ENCODE data around the gene UXT. TPM values are rescaled to one million over a fixed set of nuclear protein-coding genes. Genes with fewer than 3 reads are reported as not detected.
"Not testable (repeated sequence)": the region's sequence is repeated elsewhere in the genome, so short reads cannot be mapped to it uniquely, and the experiment has no call there.

The UXT gene
- total RNA-seq, 6 experiments from 2014 or later = 94.9 to 104 (median 101) TPM

- Mint-ChIP-seq H3K27me3 (ENCODE audit: insufficient read depth) (peaks cover 6% of the 10 kb centered on the region), H3K4me1 (ENCODE audit: low read depth) (no peaks in the 10 kb centered on the region), H3K36me3 (ENCODE audit: low read depth) (no peaks in the 10 kb centered on the region), H3K4me3 (no peak overlapping the region), H3K27ac (no peak overlapping the region), H3K9me3 (no peaks in the 10 kb centered on the region)
- TF ChIP-seq CTCF (IDR thresholded peaks at IDR 0.05) = no peak
- DNase-seq = no peak
Measured at GRCh38 chrX:47607091-47607490, 51.9 kb downstream of the UXT start.

GRCh38 chrX:47605024-47605423, 54.0 kb downstream of the UXT start:
- H3K4me1 Mint-ChIP-seq (ENCODE audit: low read depth) = no peaks in the 10 kb centered on the region
- H3K27ac Mint-ChIP-seq = no peak overlapping the region
- no peaks in the 10 kb centered on the region for H3K36me3 Mint-ChIP-seq (ENCODE audit: low read depth)
- H3K4me3 Mint-ChIP-seq = no peak overlapping the region
- no peaks in the 10 kb centered on the region for H3K9me3 Mint-ChIP-seq
- no peak for TF ChIP-seq CTCF (IDR thresholded peaks at IDR 0.05)
- H3K27me3 Mint-ChIP-seq (ENCODE audit: insufficient read depth) = peaks cover 5% of the 10 kb centered on the region
- no peak for DNase-seq

- H3K27me3 Mint-ChIP-seq (ENCODE audit: insufficient read depth); H3K27ac Mint-ChIP-seq; DNase-seq; H3K9me3 Mint-ChIP-seq; H3K36me3 Mint-ChIP-seq (ENCODE audit: low read depth); H3K4me3 Mint-ChIP-seq; H3K4me1 Mint-ChIP-seq (ENCODE audit: low read depth): not testable (repeated sequence)
Measured at GRCh38 chrX:47603125-47603524, 55.9 kb downstream of the UXT start.

Other genes starting within 250 kb of the UXT start
- 1 to 10 TPM; 6.0 to 8.2 (median 6.7) TPM for gene ZNF41, start 176.0 kb downstream of the UXT start, total RNA-seq (2021; fragmentation: NEBNext Ultra II Directional; extraction: Animal tissue kit (Norgen Biotek cat#: 25700))
- gene ARAF, start 98.0 kb downstream of the UXT start, total RNA-seq (2021; fragmentation: NEBNext Ultra II Directional; extraction: Animal tissue kit (Norgen Biotek cat#: 25700)) = 10 to 100 TPM; 68.8 to 80.7 (median 75.3) TPM
- 1,000 to 10,000 TPM in 3 of 6 experiments, 100 to 1,000 TPM in 3; 815 to 1,568 (median 980) TPM for gene TIMP1, start 76.7 kb downstream of the UXT start, total RNA-seq (2021; fragmentation: NEBNext Ultra II Directional; extraction: Animal tissue kit (Norgen Biotek cat#: 25700))
- gene SYN1, start 39.3 kb downstream of the UXT start, total RNA-seq (2021; fragmentation: NEBNext Ultra II Directional; extraction: Animal tissue kit (Norgen Biotek cat#: 25700)) = under 1 TPM in 5 of 6 experiments, not detected in 1; 0.13 to 0.31 (median 0.19) TPM
- under 1 TPM; 0.05 to 0.28 (median 0.13) TPM for gene CFP, start 29.2 kb downstream of the UXT start, total RNA-seq (2021; fragmentation: NEBNext Ultra II Directional; extraction: Animal tissue kit (Norgen Biotek cat#: 25700))
- gene ELK1, start 8.6 kb downstream of the UXT start, total RNA-seq (2021; fragmentation: NEBNext Ultra II Directional; extraction: Animal tissue kit (Norgen Biotek cat#: 25700)) = 10 to 100 TPM; 42.8 to 49.1 (median 45.7) TPM
- gene ZNF81, start 177.7 kb upstream of the UXT start, total RNA-seq (2021; fragmentation: NEBNext Ultra II Directional; extraction: Animal tissue kit (Norgen Biotek cat#: 25700)) = 1 to 10 TPM; 5.1 to 8.3 (median 6.2) TPM

Data from HFFc6 (cell line).